Loucy (cell line): ENCODE results near the gene HECTD3.

ENCODE experiments used
- H2AFZ ChIP-seq: fragments of 200-600 bp; sonication (generic); 2 replicates; pipeline ENCODE4 v1.6.0; 2016; ENCODE audit warnings: antibody characterized with exemption, mild to moderate bottlenecking, low read length, moderate library complexity
- H3F3A ChIP-seq: fragments of 200-600 bp; 2 replicates; pipeline ENCODE4 v1.6.0; 2016; ENCODE audit warnings: antibody characterized with exemption, low read depth, mild to moderate bottlenecking
- H3K27me3 ChIP-seq: fragments of 200-600 bp; sonication (generic); 2 replicates; pipeline ENCODE4 v1.6.1; 2014; ENCODE audit warnings: low read length, mild to moderate bottlenecking; ENCODE audit not compliant: insufficient read depth, poor library complexity, severe bottlenecking
- H3K36me3 ChIP-seq: fragments of 200-600 bp; sonication (generic); 2 replicates; pipeline ENCODE4 v1.6.1; 2016; ENCODE audit warnings: low read length; ENCODE audit not compliant: insufficient read depth
- H3K4me1 ChIP-seq: fragments of 200-600 bp; sonication (generic); 2 replicates; pipeline ENCODE4 v1.5.1; 2014; ENCODE audit warnings: low read length, mild to moderate bottlenecking; ENCODE audit not compliant: insufficient read depth, poor library complexity, severe bottlenecking
- H3K4me2 ChIP-seq: fragments of 200-600 bp; sonication (generic); 2 replicates; pipeline ENCODE4 v1.6.0; 2014; ENCODE audit warnings: antibody characterized with exemption, low read length, low read depth, mild to moderate bottlenecking; ENCODE audit not compliant: poor library complexity, severe bottlenecking
- H3K4me3 ChIP-seq: fragments of 200-600 bp; sonication (generic); 2 replicates; pipeline ENCODE4 v1.5.1; 2014; ENCODE audit warnings: low read length, mild to moderate bottlenecking, mixed read lengths; ENCODE audit not compliant: poor library complexity, severe bottlenecking
- H3K79me2 ChIP-seq: fragments of 200-600 bp; sonication (generic); 2 replicates; pipeline ENCODE4 v1.6.1; 2014; ENCODE audit warnings: low read length; ENCODE audit not compliant: insufficient read depth
- H3K9ac ChIP-seq: fragments of 200-600 bp; sonication (generic); 2 replicates; pipeline ENCODE4 v1.6.0; 2014; ENCODE audit warnings: mild to moderate bottlenecking, low read depth, low read length, moderate library complexity; ENCODE audit not compliant: poor library complexity, severe bottlenecking
- H3K9me2 ChIP-seq: fragments of 200-600 bp; sonication (generic); replicated peaks from 2 replicates; pipeline ENCODE4 v1.6.1; 2016; ENCODE audit warnings: low read depth, low read length, mixed read lengths
- H3K9me3 ChIP-seq: fragments of 200-600 bp; sonication (generic); 2 replicates; pipeline ENCODE4 v1.6.1; 2014; ENCODE audit warnings: mild to moderate bottlenecking, antibody characterized with exemption, low read length, low read depth; ENCODE audit not compliant: insufficient read depth
- H4K20me1 ChIP-seq: fragments of 200-600 bp; sonication (generic); 2 replicates; pipeline ENCODE4 v1.6.0; 2014; ENCODE audit warnings: antibody characterized with exemption, low read length, mild to moderate bottlenecking; ENCODE audit not compliant: insufficient read depth, poor library complexity, severe bottlenecking
- CTCF ChIP-seq: fragments of 200-600 bp; sonication (generic); conservative IDR thresholded peaks from 2 replicates; pipeline ENCODE4 v1.5.1; 2014; ENCODE audit warnings: mild to moderate bottlenecking, antibody characterized with exemption, low read length
- EZH2phosphoT487 ChIP-seq: fragments of 200-600 bp; IDR thresholded peaks from 2 replicates; pipeline ENCODE4 v1.6.1; 2018; ENCODE audit warnings: antibody characterized with exemption, mild to moderate bottlenecking, moderate library complexity, borderline replicate concordance

Gene HECTD3

DNA sequence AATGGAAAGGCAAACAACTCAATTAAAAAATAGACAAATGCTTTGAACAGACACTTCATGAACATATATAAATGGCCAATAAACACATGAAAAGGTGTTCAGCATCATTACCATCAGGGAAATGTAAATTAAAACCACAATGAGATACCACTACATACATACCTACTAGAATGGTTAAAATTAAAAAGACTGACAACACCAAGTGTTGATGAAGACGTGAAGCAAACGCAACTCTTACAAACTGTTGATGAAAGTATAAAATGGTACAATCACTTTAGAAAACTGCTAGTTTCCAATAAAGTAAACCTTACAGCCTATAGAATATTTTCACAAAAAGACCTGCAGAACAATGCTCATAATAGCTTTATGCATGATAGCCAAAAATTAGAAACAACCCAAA, 34.9 kb downstream of the HECTD3 start:
- Histone ChIP-seq H3K4me3 (no peak overlapping the region), H3K27me3 (no peaks in the 10 kb centered on the region), H3K9me3 (peaks cover 5% of the 10 kb centered on the region; the same call in 1 of the 2 replicates), H3F3A (no peaks in the 10 kb centered on the region), H3K36me3 (peaks cover 35% of the 10 kb centered on the region), H3K4me2 (no peak overlapping the region), H4K20me1 (no peaks in the 10 kb centered on the region), H3K9me2 (no peaks in the 10 kb centered on the region), H2AFZ (no peak overlapping the region), H3K79me2 (no peaks in the 10 kb centered on the region), H3K9ac (no peak overlapping the region), H3K4me1 (no peaks in the 10 kb centered on the region)
- TF ChIP-seq CTCF (no peak), EZH2phosphoT487 (no peak)

- H3K4me2 ChIP-seq = no peak overlapping the region
- no peaks in the 10 kb centered on the region for H3F3A ChIP-seq
- H3K9me2 ChIP-seq = no peaks in the 10 kb centered on the region
- peaks cover 35% of the 10 kb centered on the region for H3K36me3 ChIP-seq
- TF ChIP-seq EZH2phosphoT487 (no peak), CTCF (no peak)
- no peaks in the 10 kb centered on the region for H4K20me1 ChIP-seq
- H2AFZ ChIP-seq = no peak overlapping the region
- H3K79me2 ChIP-seq = no peaks in the 10 kb centered on the region
- H3K4me3 ChIP-seq = no peak overlapping the region
- no peak overlapping the region for H3K9ac ChIP-seq
- H3K4me1 ChIP-seq = no peaks in the 10 kb centered on the region
- peaks cover 5% of the 10 kb centered on the region; the same call in 1 of the 2 replicates for H3K9me3 ChIP-seq
- no peaks in the 10 kb centered on the region for H3K27me3 ChIP-seq
Measured at GRCh38 chr1:44973645-44974044, 37.5 kb downstream of the HECTD3 start.

DNA sequence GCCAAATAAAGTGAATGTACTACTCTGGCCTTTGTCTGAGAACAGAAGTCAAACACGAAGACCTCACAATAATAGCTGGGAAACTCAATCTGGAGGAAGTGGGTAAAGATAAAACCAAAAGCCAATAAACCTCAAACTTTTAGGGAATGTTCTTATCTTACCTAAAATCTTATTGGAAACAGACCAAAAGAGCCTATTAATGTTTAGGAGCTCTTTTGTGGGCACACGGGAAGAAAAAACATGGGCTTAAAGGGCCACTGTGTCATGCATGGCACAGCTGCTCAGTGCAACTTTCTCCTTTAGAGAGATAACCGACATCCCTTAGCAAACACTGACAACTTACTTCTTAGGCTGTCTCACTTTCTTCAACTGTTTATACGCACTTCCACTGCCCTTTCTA, 40.8 kb downstream of the HECTD3 start:
- Histone ChIP-seq H3K9ac (no peak overlapping the region), H3K36me3 (peaks cover 7% of the 10 kb centered on the region; the same call in 1 of the 2 replicates), H3K79me2 (no peaks in the 10 kb centered on the region), H3K9me3 (no peaks in the 10 kb centered on the region), H2AFZ (no peak overlapping the region), H3K4me1 (no peaks in the 10 kb centered on the region), H3K4me2 (no peak overlapping the region), H3K4me3 (no peak overlapping the region), H3K9me2 (no peaks in the 10 kb centered on the region), H3K27me3 (no peaks in the 10 kb centered on the region), H4K20me1 (no peaks in the 10 kb centered on the region), H3F3A (no peaks in the 10 kb centered on the region)
- TF ChIP-seq EZH2phosphoT487 (no peak), CTCF (no peak)
